IMR-90 (cell line): ENCODE results near the gene ARPC2. TPM values are rescaled to one million over a fixed set of nuclear protein-coding genes. Genes with fewer than 3 reads are reported as not detected.
A peak's percentile ranks its signal among the peaks of the same experiment; 100 is the strongest.

ENCODE experiments used
- ATAC-seq: fragments of 200-7000 bp; cut with Tn5 transposase; 2 replicates; pipeline ENCODE4 v1.9.1; 2020; ENCODE audit warnings: low read depth, mild to moderate bottlenecking, moderate library complexity
- BruUV-seq: library from RNA; stranded (reverse); fragments of 400-500 nt; replicated peaks from 2 replicates; lab custom pipeline; 2021; lab: Mats Ljungman, UMichigan
- CTCF ChIA-PET: fragments of 300-600 bp; formaldehyde crosslinking; extraction: SDS; loops from one replicate; lab custom pipeline; 2021; ENCODE audit warnings: antibody characterized with exemption; lab: Yijun Ruan, JAX
- POLR2A ChIA-PET: fragments of 300-600 bp; sonication (Branson Sonifier 250); formaldehyde crosslinking; loops from one replicate; lab custom pipeline; 2022; ENCODE audit warnings: antibody characterized with exemption; ENCODE audit not compliant: unreplicated experiment; lab: Charles Lee
- DNase-seq: peaks from one replicate; pipeline ENCODE4 v3.0.0; 2013
- H2AFZ ChIP-seq: replicated peaks from 2 replicates; pipeline ENCODE3; 2013; ENCODE audit warnings: low read length, mild to moderate bottlenecking; ENCODE audit not compliant: poor library complexity
- H2AK5ac ChIP-seq: 2 replicates; pipeline ENCODE4 v1.6.1; 2013; ENCODE audit warnings: low read depth, low read length, inconsistent platforms
- H2AK9ac ChIP-seq: replicated peaks from 2 replicates; pipeline ENCODE3; 2013; ENCODE audit warnings: mild to moderate bottlenecking, low read depth, low read length, moderate library complexity; ENCODE audit not compliant: poor library complexity
- H2BK120ac ChIP-seq: 2 replicates; pipeline ENCODE4 v1.6.1; 2013; ENCODE audit warnings: low read depth, low read length, inconsistent platforms
- H2BK15ac ChIP-seq: 3 replicates; pipeline ENCODE4 v1.6.1; 2013; ENCODE audit warnings: low read depth, low read length, inconsistent platforms
- H2BK20ac ChIP-seq: 2 replicates; pipeline ENCODE4 v1.6.1; 2013; ENCODE audit warnings: low read depth, mild to moderate bottlenecking, inconsistent platforms, low read length, moderate library complexity
- H2BK5ac ChIP-seq: 2 replicates; pipeline ENCODE4 v1.6.1; 2013; ENCODE audit warnings: mild to moderate bottlenecking, low read depth, low read length, inconsistent platforms; ENCODE audit not compliant: poor library complexity, severe bottlenecking
- H3K14ac ChIP-seq: replicated peaks from 2 replicates; pipeline ENCODE4 v1.6.1; 2013; ENCODE audit warnings: low read depth, low read length, inconsistent platforms
- H3K18ac ChIP-seq: 2 replicates; pipeline ENCODE4 v1.6.1; 2013; ENCODE audit warnings: low read depth, low read length, control low read depth
- H3K23ac ChIP-seq: 2 replicates; pipeline ENCODE4 v1.6.1; 2013; ENCODE audit warnings: low read depth, low read length, inconsistent platforms
- H3K27ac ChIP-seq: 2 replicates; pipeline ENCODE4 v1.5.1; 2013; ENCODE audit warnings: mild to moderate bottlenecking, control low read depth, low read length; ENCODE audit not compliant: insufficient read depth
- H3K27me3 ChIP-seq: 2 replicates; pipeline ENCODE4 v1.6.1; 2013; ENCODE audit warnings: low read length; ENCODE audit not compliant: control insufficient read depth, insufficient read depth
- H3K36me3 ChIP-seq: 2 replicates; pipeline ENCODE4 v1.6.1; 2013; ENCODE audit warnings: low read length, mixed read lengths; ENCODE audit not compliant: control insufficient read depth, insufficient read depth
- H3K4ac ChIP-seq: 2 replicates; pipeline ENCODE4 v1.6.1; 2013; ENCODE audit warnings: low read depth, low read length, inconsistent platforms
- H3K4me1 ChIP-seq: 2 replicates; pipeline ENCODE4 v1.6.1; 2013; ENCODE audit warnings: low read length, mixed read lengths; ENCODE audit not compliant: control insufficient read depth, insufficient read depth
- H3K4me2 ChIP-seq: 2 replicates; pipeline ENCODE4 v1.6.1; 2013; ENCODE audit warnings: low read depth, mild to moderate bottlenecking, control low read depth, low read length, moderate library complexity
- H3K4me3 ChIP-seq: 2 replicates; pipeline ENCODE4 v1.5.1; 2013; ENCODE audit warnings: low read depth, mild to moderate bottlenecking, control low read depth, low read length, moderate library complexity; ENCODE audit not compliant: insufficient read depth
- H3K56ac ChIP-seq: 2 replicates; pipeline ENCODE4 v1.6.1; 2013; ENCODE audit warnings: low read length, inconsistent platforms; ENCODE audit not compliant: insufficient read depth; ENCODE audit errors: extremely low read depth
- H3K79me1 ChIP-seq, 2 experiments: 2 replicates each; pipeline ENCODE4 v1.6.1; 2013; ENCODE audit warnings: low read length in 2 of 2, inconsistent platforms in 1 of 2, low read depth in 1 of 2
- H3K9ac ChIP-seq: 2 replicates; pipeline ENCODE4 v1.6.1; 2013; ENCODE audit warnings: low read depth, low read length, control low read depth
- H3K9me1 ChIP-seq: 2 replicates; pipeline ENCODE4 v1.6.1; 2013; ENCODE audit warnings: low read length, inconsistent platforms; ENCODE audit not compliant: insufficient read depth
- H3K9me3 ChIP-seq: 2 replicates; pipeline ENCODE4 v1.6.1; 2013; ENCODE audit warnings: low read length; ENCODE audit not compliant: control insufficient read depth, insufficient read depth
- H4K20me1 ChIP-seq: 2 replicates; pipeline ENCODE4 v1.6.1; 2013; ENCODE audit warnings: low read length, inconsistent platforms; ENCODE audit not compliant: insufficient read depth
- H4K5ac ChIP-seq: 2 replicates; pipeline ENCODE4 v1.6.1; 2013; ENCODE audit warnings: mild to moderate bottlenecking, low read depth, low read length, control low read depth
- H4K8ac ChIP-seq, 2 experiments: 2 replicates each; pipeline ENCODE4 v1.6.1; 2013; ENCODE audit warnings: low read depth in 2 of 2, low read length in 2 of 2, control low read depth in 1 of 2, inconsistent platforms in 1 of 2
- H4K91ac ChIP-seq: 2 replicates; pipeline ENCODE4 v1.6.1; 2013; ENCODE audit warnings: low read depth, low read length, inconsistent platforms; ENCODE audit not compliant: insufficient read depth
- BHLHE40 ChIP-seq: fragments of 150-350 bp; IDR thresholded peaks from 2 replicates; pipeline ENCODE4 v1.6.1; 2016; ENCODE audit warnings: mild to moderate bottlenecking, low read depth, low read length
- CEBPB ChIP-seq: IDR thresholded peaks from 2 replicates; pipeline ENCODE4 v1.6.1; 2012; ENCODE audit warnings: low read depth, low read length, improper control_type of control experiment
- CHD1 ChIP-seq: IDR thresholded peaks from 2 replicates; pipeline ENCODE4 v1.6.1; 2012; ENCODE audit warnings: low read depth, low read length, improper control_type of control experiment
- ELK1 ChIP-seq: fragments of 150-350 bp; IDR thresholded peaks from 2 replicates; pipeline ENCODE4 v1.6.1; 2016; ENCODE audit warnings: low read depth, mild to moderate bottlenecking, low read length, moderate library complexity, borderline replicate concordance
- FOS ChIP-seq: fragments of 150-350 bp; IDR thresholded peaks from 2 replicates; pipeline ENCODE4 v1.6.1; 2016; ENCODE audit warnings: low read depth, low read length
- MAFK ChIP-seq: IDR thresholded peaks from 2 replicates; pipeline ENCODE4 v1.6.1; 2012; ENCODE audit warnings: low read depth, low read length, improper control_type of control experiment
- MXI1 ChIP-seq: IDR thresholded peaks from 2 replicates; pipeline ENCODE4 v1.6.1; 2012; ENCODE audit warnings: low read depth, mild to moderate bottlenecking, low read length, moderate library complexity, borderline replicate concordance
- NFE2L2 ChIP-seq: fragments of 150-350 bp; IDR thresholded peaks from 2 replicates; pipeline ENCODE4 v1.6.1; 2016; ENCODE audit warnings: low read depth, mild to moderate bottlenecking, low read length
- POLR2A ChIP-seq: IDR thresholded peaks from 2 replicates; pipeline ENCODE4 v1.6.1; 2012; ENCODE audit warnings: mild to moderate bottlenecking, low read depth, low read length
- RAD21 ChIP-seq: IDR thresholded peaks from 2 replicates; pipeline ENCODE4 v1.6.1; 2012; ENCODE audit warnings: low read length, improper control_type of control experiment
- RCOR1 ChIP-seq: IDR thresholded peaks from 2 replicates; pipeline ENCODE4 v1.6.1; 2012; ENCODE audit warnings: mild to moderate bottlenecking, low read length, improper control_type of control experiment; ENCODE audit not compliant: insufficient replicate concordance
- SMC3 ChIP-seq: fragments of 150-350 bp; IDR thresholded peaks from 2 replicates; pipeline ENCODE4 v1.6.1; 2016; ENCODE audit warnings: low read depth, mild to moderate bottlenecking, antibody characterized with exemption, low read length, moderate library complexity
- USF2 ChIP-seq: fragments of 150-350 bp; IDR thresholded peaks from 2 replicates; pipeline ENCODE4 v1.6.1; 2017; ENCODE audit warnings: mild to moderate bottlenecking, antibody characterized with exemption, low read length, low read depth
- WGBS, 2 experiments: methylation state at CpG; one replicate each; pipeline versions ENCODE4 v1.1.5 to v1.1.7; 2013; ENCODE audit warnings: missing lambda C conversion rate in 2 of 2; ENCODE audit not compliant: insufficient read length in 1 of 2; ENCODE audit errors: extremely low coverage in 2 of 2; 5-methylcytosine and 5-hydroxymethylcytosine counted together
- dilution Hi-C: fragments of 300-500 bp; cut with HindIII; formaldehyde crosslinking; loops from one replicate; pipeline ENCODE4 v1.14.3; 2018; ENCODE audit warnings: low sequenced_read_pairs; ENCODE audit not compliant: unreplicated experiment
- in situ Hi-C: fragments of 300-500 bp; cut with MboI; formaldehyde crosslinking; loops from 3 replicates; pipeline ENCODE4 v1.14.3; 2019; ENCODE audit warnings: low sequenced_read_pairs, inconsistent platforms, mixed read lengths
- intact Hi-C: fragments of 100-400 bp; cut with micrococcal nuclease; formaldehyde crosslinking; loops from 2 replicates; pipeline ENCODE4 v1.10.0; 2022
- polyA plus RNA-seq, 3 experiments: library from polyadenylated mRNA; depleted of rRNA; stranded (reverse); fragments of >200 nt; gene quantifications; 2 replicates each; pipeline ENCODE4 v1.2.3, GENCODE V29; 2012; ENCODE audit warnings: low replicate concordance in 1 of 3
- total RNA-seq: library from RNA; depleted of rRNA; stranded (reverse); fragments of >200 nt; gene quantifications from 2 replicates; pipeline ENCODE4 v1.2.3, GENCODE V29; 2012

ARPC2 gene
- total and polyA plus RNA-seq, 2 of the 4 experiments (the other 2 are of a cell fraction): 561 to 635 TPM

- no peak overlapping the region for H3K18ac ChIP-seq
- no peak overlapping the region for H3K4me3 ChIP-seq
- no peak overlapping the region for H2BK5ac ChIP-seq
- in situ Hi-C loops: no loop called here
- no peak overlapping the region for H3K4ac ChIP-seq
- no peak overlapping the region for H3K27ac ChIP-seq
- H3K79me1 ChIP-seq: peaks cover 0 to 51% of the 10 kb centered on the region in 2 experiments; a peak in 2 of 4 replicates
- 79% methylated on average over 2 of the region's 5 CpGs; no CpG with 5 or more reads in 1 of the 2 experiments for WGBS, 2 experiments
- ATAC-seq (no peak), DNase-seq (no peak)
- H2BK20ac ChIP-seq: no peak overlapping the region
- no peak overlapping the region for H2AFZ ChIP-seq
- H2BK120ac ChIP-seq: no peak overlapping the region
- no TSS peak for BruUV-seq
- H3K36me3 ChIP-seq: peaks cover 16% of the 10 kb centered on the region
- no peak overlapping the region for H3K23ac ChIP-seq
- peaks cover 22% of the 10 kb centered on the region for H3K4me1 ChIP-seq
- intact Hi-C loops: no loop called here
- no peak overlapping the region for H4K8ac ChIP-seq
- no peak overlapping the region for H4K91ac ChIP-seq
- no peak overlapping the region for H2BK15ac ChIP-seq
- H3K9me1 ChIP-seq: peaks cover 16% of the 10 kb centered on the region
- no peaks in the 10 kb centered on the region for H3K27me3 ChIP-seq
- ChIA-PET POLR2A (interaction anchor here (0.6 kb wide), 1 partner anchor 34 kb away, joined by 9 read pairs; no protein-coding TSS in a partner anchor), CTCF (interaction anchor here (1.1 kb wide), 1 partner anchor 38 kb away, joined by 3 read pairs; no protein-coding TSS in a partner anchor)
- no peak overlapping the region for H3K56ac ChIP-seq
- no peak overlapping the region for H2AK9ac ChIP-seq
- no peak overlapping the region for H2AK5ac ChIP-seq
- H3K9ac ChIP-seq: no peak overlapping the region
- peaks cover 84% of the 10 kb centered on the region for H4K20me1 ChIP-seq
- H3K4me2 ChIP-seq: peak overlapping the region; percentile 32; the same call in 1 of the 2 replicates
- dilution Hi-C loops: no loop called here
- TF ChIP-seq RAD21: no peak
- no peak for TF ChIP-seq SMC3
- TF ChIP-seq BHLHE40: no peak
- TF ChIP-seq POLR2A: no peak; the same call in 1 of the 2 replicates
- no peak for TF ChIP-seq CHD1
- TF ChIP-seq FOS: no peak
- no peak for TF ChIP-seq MXI1
- TF ChIP-seq RCOR1: no peak
- TF ChIP-seq CEBPB: no peak
- no peak for TF ChIP-seq USF2
- no peak for TF ChIP-seq ELK1
- no peak for TF ChIP-seq MAFK
- TF ChIP-seq NFE2L2: no peak
- H3K14ac ChIP-seq: no peak overlapping the region
- H4K5ac ChIP-seq: no peak overlapping the region
- no peaks in the 10 kb centered on the region for H3K9me3 ChIP-seq
These were observed 4.0 kb downstream of the ARPC2 start for GRCh38 chr2:218221000-218221399.
